Measurements from ENCODE around the gene TENM4.

DNA sequence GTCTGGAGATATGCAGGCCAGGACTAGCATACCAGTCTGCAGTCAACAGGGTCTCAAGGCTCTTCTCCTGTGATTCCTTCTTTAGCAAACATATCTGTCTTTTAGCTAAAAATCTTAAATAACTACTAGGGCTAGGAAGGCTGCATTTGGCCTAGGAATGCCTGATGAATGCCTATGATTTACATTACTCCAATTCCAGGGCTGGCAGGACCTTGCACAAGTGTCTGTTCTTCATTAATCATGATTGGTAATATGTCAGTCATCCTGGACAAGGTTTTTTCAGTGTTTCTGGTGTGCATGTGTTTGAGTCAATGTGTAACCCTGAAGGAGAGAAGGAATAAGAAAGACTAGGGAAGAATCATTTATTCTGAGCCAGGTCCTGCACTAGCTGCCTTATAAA lies 585.7 kb downstream of the TENM4 start:
- TF ChIP-seq CTCF (IDR thresholded peaks at IDR 0.05; ENCODE audit: low read depth, low read length, missing input control): no peak
- no peak for TF ChIP-seq GABPA (IDR thresholded peaks at IDR 0.05 in 1 of 2, conservative IDR thresholded peaks at IDR 0.05 in 1 of 2)
- no peak for TF ChIP-seq TAF1 (conservative IDR thresholded peaks at IDR 0.05)
- TF ChIP-seq REST (IDR thresholded peaks at IDR 0.05): no peak
- TF ChIP-seq ATF3 (IDR thresholded peaks at IDR 0.05): no peak
- TF ChIP-seq SP1 (IDR thresholded peaks at IDR 0.05): no peak
- TF ChIP-seq RXRA (IDR thresholded peaks at IDR 0.05): no peak
- no peak for TF ChIP-seq FOXA2 (IDR thresholded peaks at IDR 0.05)
- no peak for TF ChIP-seq YY1 (IDR thresholded peaks at IDR 0.05)
- TF ChIP-seq JUND (IDR thresholded peaks at IDR 0.05): no peak
